HepG2 (cell line): ENCODE data around the gene DLG5. TPM values are rescaled to one million over a fixed set of nuclear protein-coding genes. Genes with fewer than 3 reads are reported as not detected.

ENCODE experiments used
- CERS6 ChIP-seq: sonication (generic); formaldehyde crosslinking; IDR thresholded peaks from 2 replicates; pipeline ENCODE4 v1.5.0; 2020; ENCODE audit warnings: missing genetic modification reagents
- DPF2 ChIP-seq: sonication (generic); formaldehyde crosslinking; IDR thresholded peaks from 2 replicates; pipeline ENCODE4 v1.4.0; 2020; ENCODE audit warnings: mild to moderate bottlenecking, low read depth, missing genetic modification reagents, borderline replicate concordance
- HINFP ChIP-seq: sonication (generic); formaldehyde crosslinking; IDR thresholded peaks from 2 replicates; pipeline ENCODE4 v1.4.0; 2020; ENCODE audit warnings: low read depth, mild to moderate bottlenecking, missing genetic modification reagents
- MBD4 ChIP-seq: IDR thresholded peaks from 2 replicates; pipeline ENCODE4 v1.6.1; 2012; ENCODE audit warnings: low read length, inconsistent platforms, borderline replicate concordance
- PLSCR1 ChIP-seq: sonication (generic); formaldehyde crosslinking; IDR thresholded peaks from 2 replicates; pipeline ENCODE4 v1.5.0; 2020; ENCODE audit warnings: missing genetic modification reagents, mild to moderate bottlenecking, borderline replicate concordance
- SKIL ChIP-seq: sonication (generic); formaldehyde crosslinking; IDR thresholded peaks from 2 replicates; pipeline ENCODE4 v1.8.0; 2022; ENCODE audit warnings: missing genetic modification reagents, mild to moderate bottlenecking, moderate library complexity, borderline replicate concordance
- SRSF4 ChIP-seq: fragments of 200-400 bp; formaldehyde crosslinking; IDR thresholded peaks from one replicate; pipeline ENCODE4 v1.6.1; 2018; ENCODE audit warnings: mild to moderate bottlenecking, low read depth, low read length, moderate library complexity; ENCODE audit not compliant: poor library complexity, severe bottlenecking
- STAG1 ChIP-seq: sonication (generic); formaldehyde crosslinking; IDR thresholded peaks from 2 replicates; pipeline ENCODE4 v1.4.0; 2020; ENCODE audit warnings: missing genetic modification reagents
- STAT5B ChIP-seq: sonication (generic); formaldehyde crosslinking; IDR thresholded peaks from 2 replicates; pipeline ENCODE4 v1.4.0; 2020; ENCODE audit warnings: missing genetic modification reagents
- WIZ ChIP-seq: sonication (generic); formaldehyde crosslinking; IDR thresholded peaks from 2 replicates; pipeline ENCODE4 v1.5.1; 2020; ENCODE audit warnings: mild to moderate bottlenecking, missing genetic modification reagents
- ZBTB4 ChIP-seq: sonication (generic); formaldehyde crosslinking; IDR thresholded peaks from 2 replicates; pipeline ENCODE4 v1.4.0; 2020; ENCODE audit warnings: missing genetic modification reagents, mild to moderate bottlenecking, borderline replicate concordance
- ZBTB7B ChIP-seq: sonication (generic); formaldehyde crosslinking; IDR thresholded peaks from 2 replicates; pipeline ENCODE4 v1.4.0; 2020; ENCODE audit warnings: missing genetic modification reagents
- ZNF180 ChIP-seq: sonication (generic); formaldehyde crosslinking; IDR thresholded peaks from 2 replicates; pipeline ENCODE4 v1.4.0; 2020; ENCODE audit warnings: low read depth, missing genetic modification reagents, borderline replicate concordance
- ZNF235 ChIP-seq: sonication (generic); formaldehyde crosslinking; IDR thresholded peaks from 2 replicates; pipeline ENCODE4 v1.8.1; 2023; ENCODE audit warnings: mild to moderate bottlenecking, missing genetic modification reagents, borderline replicate concordance
- ZNF253 ChIP-seq: sonication (generic); formaldehyde crosslinking; IDR thresholded peaks from 2 replicates; pipeline ENCODE4 v1.8.0; 2022; ENCODE audit warnings: mild to moderate bottlenecking, missing genetic modification reagents, borderline replicate concordance
- ZNF513 ChIP-seq: sonication (generic); formaldehyde crosslinking; conservative IDR thresholded peaks from 2 replicates; pipeline ENCODE4 v1.5.0; 2020; ENCODE audit warnings: missing genetic modification reagents
- ZNF607 ChIP-seq: sonication (generic); formaldehyde crosslinking; IDR thresholded peaks from 2 replicates; pipeline ENCODE4 v1.5.1; 2020; ENCODE audit warnings: missing genetic modification reagents, mild to moderate bottlenecking, borderline replicate concordance
- polyA plus RNA-seq, 8 experiments: library from polyadenylated mRNA; depleted of rRNA in 3 of 8; stranded (reverse) in 7 of 8; unstranded in 1 of 8; fragments of >200 nt; fragmentation: Illumina TruSeq in 4 of 8; extraction: Trizol in 4 of 8; gene quantifications; 2 replicates each; pipeline versions ENCODE4 v1.2.1 to v1.2.3, GENCODE V29; 2011 to 2016; ENCODE audit warnings: low read depth in 4 of 8, missing spikeins in 1 of 8, mixed read lengths in 1 of 8; ENCODE audit not compliant: insufficient read depth in 1 of 8
- total RNA-seq, 5 experiments: library from RNA; depleted of rRNA; stranded (reverse); fragments of >200 nt; fragmentation: Illumina TruSeq; extraction: Trizol; gene quantifications; 2 replicates each; pipeline ENCODE4 v1.2.3, GENCODE V29; 2016; ENCODE audit warnings: low read depth in 1 of 5

The DLG5 gene
- total and polyA plus RNA-seq, 2 of the 13 experiments (the other 11 are each of a cell fraction or from before 2014, with no cell fraction given) = 15.5 to 18.2 TPM

GRCh38 chr10:77907900-77908717, 18.4 kb downstream of the DLG5 start (continued):
- TF ChIP-seq ZNF235 (no peak), PLSCR1 (no peak), CERS6 (no peak), ZBTB4 (CRISPR knock-in tag) (no peak), HINFP (CRISPR knock-in tag) (no peak), MBD4 (no peak), STAG1 (CRISPR knock-in tag) (peak; percentile 75), ZNF513 (CRISPR knock-in tag) (no peak), SRSF4 (no peak), STAT5B (CRISPR knock-in tag) (no peak), DPF2 (CRISPR knock-in tag) (no peak), ZNF253 (CRISPR knock-in tag) (no peak), ZNF607 (CRISPR knock-in tag) (no peak), SKIL (CRISPR knock-in tag) (no peak), ZNF180 (CRISPR knock-in tag) (no peak), ZBTB7B (peak; percentile 51; the same call in 1 of the 2 replicates), WIZ (CRISPR knock-in tag) (no peak)
